ENCODE measurements around the gene UBE3D.

GRCh38 chr6:83061190-83061589 is 4.5 kb downstream of the UBE3D start:
- TF ChIP-seq CTCF (IDR thresholded peaks at IDR 0.05) (no peak), EZH2 (IDR thresholded peaks at IDR 0.05; ENCODE audit: borderline replicate concordance, insufficient read depth, low read depth, low read length, poor library complexity, severe bottlenecking) (no peak)

Measured in B cell (primary cell).